SK-N-SH (cell line): Measurements from ENCODE around the gene GGACT. TPM values are rescaled to one million over a fixed set of nuclear protein-coding genes. Genes with fewer than 3 reads are reported as not detected.

Source experiments
- CTCF ChIA-PET: fragments of 300-600, 350-600 bp; formaldehyde crosslinking; extraction: SDS; loops from one replicate; lab custom pipeline; 2021; lab: Yijun Ruan, JAX
- POLR2A ChIA-PET: fragments of 350-600 bp; sonication (Branson Sonifier 250); formaldehyde crosslinking; extraction: SDS; loops from one replicate; lab custom pipeline; 2020; ENCODE audit warnings: antibody characterized with exemption, inconsistent platforms; lab: Yijun Ruan, JAX
- DNase-seq: peaks from one replicate; pipeline ENCODE4 v3.0.0; 2012
- H2AFZ ChIP-seq: fragments of 200-600 bp; sonication (generic); 2 replicates; pipeline ENCODE4 v1.8.1; 2016; ENCODE audit warnings: antibody characterized with exemption, mild to moderate bottlenecking, low read depth
- H3F3A ChIP-seq: fragments of 200-600 bp; sonication (generic); replicated peaks from 2 replicates; pipeline ENCODE3; 2016; ENCODE audit warnings: antibody characterized with exemption, mild to moderate bottlenecking; ENCODE audit not compliant: insufficient read depth
- H3K27ac ChIP-seq, 2 experiments: fragments of 200-500 bp in 1 of 2; fragments of 200-600 bp in 1 of 2; sonication (Bioruptor generic) in 1 of 2; sonication (generic), shearing (Covaris generic) in 1 of 2; 2 replicates each; pipeline versions ENCODE4 v1.5.1 to v1.6.1; 2014 to 2016; ENCODE audit warnings: low read depth in 2 of 2, inconsistent platforms in 1 of 2, low read length in 1 of 2, mild to moderate bottlenecking in 1 of 2, mixed read lengths in 1 of 2
- H3K27me3 ChIP-seq: fragments of 200-600 bp; sonication (generic), shearing (Covaris generic); 2 replicates; pipeline ENCODE4 v1.6.1; 2016; ENCODE audit warnings: mixed run types; ENCODE audit not compliant: insufficient read depth
- H3K36me3 ChIP-seq, 2 experiments: fragments of 200-500 bp in 1 of 2; fragments of 200-600 bp in 1 of 2; sonication (Bioruptor generic) in 1 of 2; sonication (generic) in 1 of 2; replicated peaks in 1 of 2; 2 replicates each; pipeline versions ENCODE3 to v1.5.1; 2014 to 2016; ENCODE audit warnings: low read length in 1 of 2, mild to moderate bottlenecking in 1 of 2; ENCODE audit not compliant: insufficient read depth in 2 of 2, control insufficient read depth in 1 of 2
- H3K4me1 ChIP-seq, 2 experiments: fragments of 200-500 bp in 1 of 2; fragments of 200-600 bp in 1 of 2; sonication (Bioruptor generic) in 1 of 2; sonication (generic), shearing (Covaris generic) in 1 of 2; 2 replicates each; pipeline versions ENCODE4 v1.5.1 to v1.6.1; 2014 to 2016; ENCODE audit warnings: low read depth in 1 of 2, low read length in 1 of 2, mixed run types in 1 of 2; ENCODE audit not compliant: insufficient read depth in 2 of 2, control insufficient read depth in 1 of 2
- H3K4me2 ChIP-seq: fragments of 200-600 bp; sonication (generic), shearing (Covaris generic); 2 replicates; pipeline ENCODE4 v1.6.1; 2017; ENCODE audit warnings: mixed run types
- H3K4me3 ChIP-seq, 2 experiments: fragments of 200-500 bp in 1 of 2; fragments of 200-600 bp in 1 of 2; sonication (Bioruptor generic) in 1 of 2; sonication (generic), shearing (Covaris generic) in 1 of 2; 2 replicates each; pipeline versions ENCODE4 v1.5.1 to v1.8.1; 2014 to 2016; ENCODE audit warnings: low read depth in 2 of 2, inconsistent platforms in 1 of 2, low read length in 1 of 2, mild to moderate bottlenecking in 1 of 2, mixed read lengths in 1 of 2, moderate library complexity in 1 of 2
- H3K79me2 ChIP-seq: fragments of 200-600 bp; sonication (generic); 2 replicates; pipeline ENCODE4 v1.8.1; 2017; ENCODE audit warnings: mild to moderate bottlenecking; ENCODE audit not compliant: insufficient read depth
- H3K9ac ChIP-seq: fragments of 200-600 bp; sonication (generic); 2 replicates; pipeline ENCODE4 v1.6.1; 2017; ENCODE audit warnings: mixed run types
- H3K9me2 ChIP-seq: fragments of 200-600 bp; sonication (generic); 2 replicates; pipeline ENCODE4 v1.6.1; 2017; ENCODE audit warnings: mixed run types
- H3K9me3 ChIP-seq: fragments of 200-600 bp; sonication (generic); 2 replicates; pipeline ENCODE4 v1.6.1; 2017; ENCODE audit warnings: mixed run types, mild to moderate bottlenecking, moderate library complexity
- H4K20me1 ChIP-seq: fragments of 200-600 bp; sonication (generic); 2 replicates; pipeline ENCODE4 v1.6.1; 2017; ENCODE audit warnings: mild to moderate bottlenecking, mixed run types; ENCODE audit not compliant: insufficient read depth
- CHD2 ChIP-seq: fragments of 150-350 bp; IDR thresholded peaks from 2 replicates; pipeline ENCODE4 v1.6.1; 2018; ENCODE audit warnings: low read length; ENCODE audit not compliant: partially characterized antibody
- EZH2phosphoT487 ChIP-seq: fragments of 200-600 bp; sonication (generic); IDR thresholded peaks from 2 replicates; pipeline ENCODE4 v1.6.1; 2017; ENCODE audit warnings: low read depth, mixed run types, mild to moderate bottlenecking, antibody characterized with exemption, moderate library complexity, borderline replicate concordance
- FOXM1 ChIP-seq: IDR thresholded peaks from 2 replicates; pipeline ENCODE4 v1.4.0; 2012; ENCODE audit warnings: low read depth, mild to moderate bottlenecking
- GABPA ChIP-seq: IDR thresholded peaks from 2 replicates; pipeline ENCODE4 v1.4.0; 2012; ENCODE audit warnings: low read depth, mild to moderate bottlenecking
- JUND ChIP-seq: IDR thresholded peaks from 2 replicates; pipeline ENCODE4 v1.4.0; 2012
- PBX3 ChIP-seq: IDR thresholded peaks from 2 replicates; pipeline ENCODE4; 2012
- RAD21 ChIP-seq: IDR thresholded peaks from 2 replicates; pipeline ENCODE4 v1.6.1; 2012; ENCODE audit warnings: mild to moderate bottlenecking, low read length
- RCOR1 ChIP-seq: fragments of 150-350 bp; IDR thresholded peaks from 2 replicates; pipeline ENCODE4 v1.6.1; 2017; ENCODE audit warnings: antibody characterized with exemption, low read length
- RXRA ChIP-seq: IDR thresholded peaks from 2 replicates; pipeline ENCODE4 v1.4.0; 2012; ENCODE audit warnings: low read depth, mild to moderate bottlenecking, borderline replicate concordance
- SMC3 ChIP-seq: IDR thresholded peaks from 2 replicates; pipeline ENCODE4 v1.6.1; 2012; ENCODE audit warnings: low read depth, low read length, improper control_type of control experiment
- USF2 ChIP-seq: fragments of 150-350 bp; IDR thresholded peaks from 2 replicates; pipeline ENCODE4 v1.6.1; 2017; ENCODE audit warnings: antibody characterized with exemption, low read length, low read depth, borderline replicate concordance
- YY1 ChIP-seq: IDR thresholded peaks from 2 replicates; pipeline ENCODE4 v1.4.0; 2012; ENCODE audit warnings: low read depth, mild to moderate bottlenecking
- WGBS: methylation state at CpG from one replicate; pipeline ENCODE4 v1.1.6; 2017; ENCODE audit warnings: low lambda C conversion rate; 5-methylcytosine and 5-hydroxymethylcytosine counted together
- polyA plus RNA-seq, 3 experiments: library from polyadenylated mRNA; depleted of rRNA; stranded (reverse); fragments of >200 nt; gene quantifications; 2 replicates each; pipeline ENCODE4 v1.2.3, GENCODE V29; 2012

The GGACT gene
- polyA plus RNA-seq, 1 of the 3 experiments (the other 2 are of a cell fraction): 7.1 TPM

GRCh38 chr13:100483139-100483538 is 105.5 kb downstream of the GGACT start:
- DNase-seq: no peak
- no peaks in the 10 kb centered on the region for H3K9me2 ChIP-seq
- no peak overlapping the region for H3K4me2 ChIP-seq
- H3K36me3 ChIP-seq: no peaks in the 10 kb centered on the region
- POLR2A ChIA-PET: no interaction called here
- H3K4me3 ChIP-seq: no peak overlapping the region
- TF ChIP-seq RXRA: no peak
- no peak for TF ChIP-seq SMC3
- TF ChIP-seq JUND: no peak
- no peak for TF ChIP-seq CHD2
- no peak for TF ChIP-seq RAD21
- no peak for TF ChIP-seq GABPA
- no peak for TF ChIP-seq FOXM1
- no peak for TF ChIP-seq USF2
- TF ChIP-seq, all 33 proteins: peak for 0
- WGBS: 94% methylated on average over 6 of the region's 6 CpGs
- H3K27ac ChIP-seq: no peak overlapping the region
- no peaks in the 10 kb centered on the region for H3K27me3 ChIP-seq
- no peaks in the 10 kb centered on the region for H4K20me1 ChIP-seq
- H2AFZ ChIP-seq: no peak overlapping the region
- H3K9me3 ChIP-seq: no peaks in the 10 kb centered on the region
- H3K4me1 ChIP-seq: no peaks in the 10 kb centered on the region
- H3K79me2 ChIP-seq: no peaks in the 10 kb centered on the region
- no peaks in the 10 kb centered on the region for H3F3A ChIP-seq
- H3K9ac ChIP-seq: no peak overlapping the region
- CTCF ChIA-PET: interaction anchor here (0.6 to 1.4 kb wide), 2 partner anchors 9 to 31 kb away, joined by 3 read pairs; no protein-coding TSS in a partner anchor

- CTCF ChIA-PET: interaction anchor here (1.0 kb wide), 1 partner anchor 34 kb away, joined by 3 read pairs; no protein-coding TSS in a partner anchor
- no peaks in the 10 kb centered on the region for H3K36me3 ChIP-seq
Measured at GRCh38 chr13:100480676-100481075, 107.9 kb downstream of the GGACT start.

More at GRCh38 chr13:100480676-100481075, 107.9 kb downstream of the GGACT start:
- POLR2A ChIA-PET: no interaction called here
- no peak for DNase-seq
- no peak overlapping the region for H3K9ac ChIP-seq
- no peaks in the 10 kb centered on the region for H3K4me1 ChIP-seq
- H3K4me2 ChIP-seq: no peak overlapping the region
- H3F3A ChIP-seq: no peaks in the 10 kb centered on the region
- no peaks in the 10 kb centered on the region for H3K9me3 ChIP-seq
- H3K4me3 ChIP-seq: no peak overlapping the region
- H3K9me2 ChIP-seq: no peaks in the 10 kb centered on the region
- H3K79me2 ChIP-seq: no peaks in the 10 kb centered on the region
- WGBS: 94% methylated on average over 8 of the region's 9 CpGs
- TF ChIP-seq YY1 (no peak), PBX3 (no peak), GABPA (no peak), EZH2phosphoT487 (no peak), RCOR1 (no peak)
- H2AFZ ChIP-seq: no peak overlapping the region
- no peaks in the 10 kb centered on the region for H4K20me1 ChIP-seq
- H3K27ac ChIP-seq: no peak overlapping the region
- no peaks in the 10 kb centered on the region for H3K27me3 ChIP-seq

Other genes with a start within 250 kb of the GGACT start
- 22.3 and 24.4 TPM in 2 replicates for gene TMTC4, start 86.0 kb upstream of the GGACT start, polyA plus RNA-seq (2012; rRNA removed)